SK-N-SH treated with all-trans-retinoic acid at 6 μM for 48 hours (cell line): ENCODE results near the gene RAB44.

Experiments
- ARNTL ChIP-seq: fragments of 450-650 bp; formaldehyde crosslinking; IDR thresholded peaks from 2 replicates; pipeline ENCODE4 v1.5.0; 2020; ENCODE audit warnings: low read depth, mild to moderate bottlenecking, moderate library complexity, borderline replicate concordance
- RARB ChIP-seq: fragments of 250-450 bp; sonication (Bioruptor Pico); IDR thresholded peaks from 2 replicates; pipeline ENCODE4 v1.8.0; 2021; ENCODE audit warnings: mild to moderate bottlenecking, moderate library complexity
- TCF4 ChIP-seq: fragments of 250-450 bp; sonication (Bioruptor Pico); IDR thresholded peaks from 2 replicates; pipeline ENCODE4 v1.8.0; 2021; ENCODE audit warnings: mild to moderate bottlenecking, moderate library complexity, borderline replicate concordance
- ZNF70 ChIP-seq: fragments of 450-650 bp; formaldehyde crosslinking; IDR thresholded peaks from 2 replicates; pipeline ENCODE4 v1.5.0; 2020; ENCODE audit warnings: mild to moderate bottlenecking, moderate library complexity
- ZNF8 ChIP-seq: fragments of 450-650 bp; formaldehyde crosslinking; IDR thresholded peaks from 2 replicates; pipeline ENCODE4 v1.5.0; 2020; ENCODE audit warnings: mild to moderate bottlenecking, moderate library complexity
- TF ChIP-seq, protein P1 (sequence below): fragments of 250-450 bp; sonication (Bioruptor Pico); IDR thresholded peaks from 2 replicates; pipeline ENCODE4 v1.5.1; 2020; ENCODE audit warnings: low read depth, mild to moderate bottlenecking, moderate library complexity

- TF ChIP-seq ARNTL (CRISPR knock-in tag), result no peak
- TF ChIP-seq ZNF70, result no peak
- TF ChIP-seq ZNF8 (CRISPR knock-in tag), result no peak
- no peak for TF ChIP-seq RARB (CRISPR knock-in tag)
- no peak for TF ChIP-seq TCF4 (CRISPR knock-in tag)
- TF ChIP-seq, protein P1, sequence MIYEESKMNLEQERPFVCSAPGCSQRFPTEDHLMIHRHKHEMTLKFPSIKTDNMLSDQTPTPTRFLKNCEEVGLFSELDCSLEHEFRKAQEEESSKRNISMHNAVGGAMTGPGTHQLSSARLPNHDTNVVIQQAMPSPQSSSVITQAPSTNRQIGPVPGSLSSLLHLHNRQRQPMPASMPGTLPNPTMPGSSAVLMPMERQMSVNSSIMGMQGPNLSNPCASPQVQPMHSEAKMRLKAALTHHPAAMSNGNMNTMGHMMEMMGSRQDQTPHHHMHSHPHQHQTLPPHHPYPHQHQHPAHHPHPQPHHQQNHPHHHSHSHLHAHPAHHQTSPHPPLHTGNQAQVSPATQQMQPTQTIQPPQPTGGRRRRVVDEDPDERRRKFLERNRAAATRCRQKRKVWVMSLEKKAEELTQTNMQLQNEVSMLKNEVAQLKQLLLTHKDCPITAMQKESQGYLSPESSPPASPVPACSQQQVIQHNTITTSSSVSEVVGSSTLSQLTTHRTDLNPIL, result no peak
Measured at GRCh38 chr6:36682328-36683144, 15.1 kb upstream of the RAB44 start.
